Measurements from ENCODE around the gene CLPTM1.
"Not testable (repeated sequence)": the region's sequence is repeated elsewhere in the genome, so short reads cannot be mapped to it uniquely, and the experiment has no call there.

Gene CLPTM1

GRCh38 chr19:44947041-44947581, 8.1 kb upstream of the CLPTM1 start:
- DNase-seq, result no peak

- DNase-seq, result no peak
Observed at GRCh38 chr19:44948237-44948636, 6.9 kb upstream of the CLPTM1 start.

- no peak for DNase-seq
Observed at GRCh38 chr19:44948763-44949374, 6.3 kb upstream of the CLPTM1 start.

GRCh38 chr19:44949550-44949949, 5.6 kb upstream of the CLPTM1 start:
- no peak for DNase-seq

- DNase-seq, result peak; percentile 82
Observed at GRCh38 chr19:44951179-44952159, 3.7 kb upstream of the CLPTM1 start.

- no peak for DNase-seq
Observed at GRCh38 chr19:44954278-44954648, 917 bp upstream of the CLPTM1 start.

GRCh38 chr19:44955505-44956439, 592 bp downstream of the CLPTM1 start:
- DNase-seq, result no peak

- DNase-seq, result no peak
Observed at GRCh38 chr19:44957526-44957925, 2.3 kb downstream of the CLPTM1 start.

GRCh38 chr19:44958090-44958489, 2.9 kb downstream of the CLPTM1 start:
- no peak for DNase-seq

- no peak for DNase-seq
Observed at GRCh38 chr19:44959691-44960090, 4.5 kb downstream of the CLPTM1 start.

GRCh38 chr19:44960906-44961728, 5.9 kb downstream of the CLPTM1 start:
- DNase-seq, result no peak

GRCh38 chr19:44961821-44962220, 6.6 kb downstream of the CLPTM1 start:
- no peak for DNase-seq

GRCh38 chr19:44968118-44968517, 12.9 kb downstream of the CLPTM1 start:
- no peak for DNase-seq

GRCh38 chr19:44968670-44969069, 13.5 kb downstream of the CLPTM1 start:
- DNase-seq, result no peak

- DNase-seq, result no peak
Observed at GRCh38 chr19:44969437-44969836, 14.3 kb downstream of the CLPTM1 start.

- DNase-seq, result not testable (repeated sequence)
Observed at GRCh38 chr19:44971451-44971850, 16.3 kb downstream of the CLPTM1 start.

GRCh38 chr19:44972802-44973201, 17.6 kb downstream of the CLPTM1 start:
- DNase-seq, result no peak

- DNase-seq, result no peak
Observed at GRCh38 chr19:44973982-44974735, 19.0 kb downstream of the CLPTM1 start.

- no peak for DNase-seq
Observed at GRCh38 chr19:44974857-44975256, 19.7 kb downstream of the CLPTM1 start.

GRCh38 chr19:44975444-44975843, 20.3 kb downstream of the CLPTM1 start:
- DNase-seq, result no peak

GRCh38 chr19:44984005-44984404, 28.8 kb downstream of the CLPTM1 start:
- no peak for DNase-seq
